ENCODE measurements around the gene P3H2.

P3H2 gene

GRCh38 chr3:190004656-190005055 is 116.0 kb downstream of the P3H2 start:
- no peaks in the 10 kb centered on the region for H3K4me1 ChIP-seq (ENCODE audit: control insufficient read depth, insufficient read depth, low read length)
- H3K4me3 ChIP-seq (ENCODE audit: low read depth, low read length), result no peak overlapping the region
- H3K9me3 ChIP-seq (ENCODE audit: control insufficient read depth, insufficient read depth, low read depth, low read length), result no peaks in the 10 kb centered on the region
- POLR2A ChIA-PET, result no interaction called here
- CTCF ChIA-PET, result interaction anchor here (0.8 kb wide), 1 partner anchor 42 kb away, joined by 3 read pairs; no protein-coding TSS in a partner anchor
- no peak for TF ChIP-seq SP3 (tag by site-specific recombination; IDR thresholded peaks at IDR 0.05)
- no peak for TF ChIP-seq KLF1 (tag by site-specific recombination; IDR thresholded peaks at IDR 0.05)
- TF ChIP-seq PRDM1 (tag by site-specific recombination; IDR thresholded peaks at IDR 0.05), result no peak
- TF ChIP-seq, protein P1, sequence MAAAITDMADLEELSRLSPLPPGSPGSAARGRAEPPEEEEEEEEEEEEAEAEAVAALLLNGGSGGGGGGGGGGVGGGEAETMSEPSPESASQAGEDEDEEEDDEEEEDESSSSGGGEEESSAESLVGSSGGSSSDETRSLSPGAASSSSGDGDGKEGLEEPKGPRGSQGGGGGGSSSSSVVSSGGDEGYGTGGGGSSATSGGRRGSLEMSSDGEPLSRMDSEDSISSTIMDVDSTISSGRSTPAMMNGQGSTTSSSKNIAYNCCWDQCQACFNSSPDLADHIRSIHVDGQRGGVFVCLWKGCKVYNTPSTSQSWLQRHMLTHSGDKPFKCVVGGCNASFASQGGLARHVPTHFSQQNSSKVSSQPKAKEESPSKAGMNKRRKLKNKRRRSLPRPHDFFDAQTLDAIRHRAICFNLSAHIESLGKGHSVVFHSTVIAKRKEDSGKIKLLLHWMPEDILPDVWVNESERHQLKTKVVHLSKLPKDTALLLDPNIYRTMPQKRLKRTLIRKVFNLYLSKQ (tag by site-specific recombination; IDR thresholded peaks at IDR 0.05; ENCODE audit: borderline replicate concordance), result no peak
- no peaks in the 10 kb centered on the region for H3K36me3 ChIP-seq (ENCODE audit: control insufficient read depth in 2 of 2, insufficient read depth in 1 of 2, low read length in 2 of 2)
- H3K27ac ChIP-seq (ENCODE audit: extremely low read depth, low read depth, low read length), result no peak overlapping the region

DNA sequence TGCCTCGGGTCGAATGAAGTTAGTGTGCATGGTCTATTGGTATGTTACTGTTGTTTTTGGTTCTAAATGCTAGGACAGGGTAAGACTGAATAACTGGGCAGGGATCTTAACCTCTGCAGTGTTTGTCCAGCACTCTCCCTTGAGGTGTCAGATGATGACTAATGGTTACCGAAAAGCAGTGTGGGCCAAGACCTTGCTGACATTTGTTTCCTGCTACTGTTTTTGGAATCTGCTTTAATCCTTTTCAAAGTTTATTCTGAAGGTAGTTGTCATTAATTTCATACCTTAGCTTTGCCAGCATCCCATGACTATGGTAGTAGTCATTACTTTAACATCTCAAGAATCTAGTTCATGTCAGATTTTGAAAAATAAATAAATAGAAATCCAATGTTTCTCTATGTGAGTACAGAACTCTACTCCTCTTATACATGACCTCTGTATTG is 117.0 kb downstream of the P3H2 start:
- POLR2A ChIA-PET, result no interaction called here
- H3K27ac ChIP-seq (ENCODE audit: extremely low read depth, low read depth, low read length), result no peak overlapping the region

DNA sequence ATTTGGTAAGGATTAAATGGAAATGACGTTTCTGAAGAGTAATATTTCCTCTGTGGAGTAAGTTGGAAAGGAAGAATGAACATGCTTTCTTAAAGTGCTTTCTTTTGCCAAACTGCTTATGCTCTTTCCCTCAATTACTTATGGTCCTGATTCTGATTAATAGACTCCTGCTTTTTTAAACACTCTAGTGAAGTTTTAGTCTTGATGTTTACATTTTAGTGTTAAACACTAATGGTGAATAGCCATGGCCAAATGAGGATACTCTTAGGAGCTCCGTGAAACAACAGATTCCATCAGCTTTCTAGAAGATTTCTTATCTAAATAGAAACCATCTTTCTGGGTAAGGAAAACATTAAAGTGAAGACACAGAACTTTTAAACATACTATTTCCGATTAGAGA is 117.6 kb downstream of the P3H2 start:
- ChIA-PET CTCF (no interaction called here), POLR2A (no interaction called here)
- Histone ChIP-seq H3K4me3 (ENCODE audit: low read depth, low read length) (no peak overlapping the region), H3K9me3 (ENCODE audit: control insufficient read depth, insufficient read depth, low read depth, low read length) (no peaks in the 10 kb centered on the region), H3K27ac (ENCODE audit: extremely low read depth, low read depth, low read length) (no peak overlapping the region), H3K36me3 (ENCODE audit: control insufficient read depth in 2 of 2, insufficient read depth in 1 of 2, low read length in 2 of 2) (no peaks in the 10 kb centered on the region), H3K4me1 (ENCODE audit: control insufficient read depth, insufficient read depth, low read length) (no peaks in the 10 kb centered on the region)
- TF ChIP-seq GFI1B (tag by site-specific recombination; IDR thresholded peaks at IDR 0.05), result no peak
- no peak for TF ChIP-seq ZNF645 (tag by site-specific recombination; IDR thresholded peaks at IDR 0.05)
- no peak for TF ChIP-seq KLF8 (tag by site-specific recombination; IDR thresholded peaks at IDR 0.05)
- TF ChIP-seq ZNF560 (tag by site-specific recombination; IDR thresholded peaks at IDR 0.05; ENCODE audit: borderline replicate concordance), result no peak
- no peak for TF ChIP-seq ZNF2 (tag by site-specific recombination; IDR thresholded peaks at IDR 0.05)
- TF ChIP-seq ZBTB17 (tag by site-specific recombination; IDR thresholded peaks at IDR 0.05), result no peak
- no peak for TF ChIP-seq HOXA7 (CRISPR knock-in tag; IDR thresholded peaks at IDR 0.05; ENCODE audit: borderline replicate concordance)
- no peak for TF ChIP-seq ZNF692 (tag by site-specific recombination; IDR thresholded peaks at IDR 0.05)
- TF ChIP-seq ZFP3 (tag by site-specific recombination; IDR thresholded peaks at IDR 0.05; ENCODE audit: low read depth), result no peak
- TF ChIP-seq ZNF548 (tag by site-specific recombination; IDR thresholded peaks at IDR 0.05), result no peak
- TF ChIP-seq MYNN (tag by site-specific recombination; IDR thresholded peaks at IDR 0.05; ENCODE audit: borderline replicate concordance), result no peak

More for the DNA sequence above, 117.0 kb downstream of the P3H2 start:
- H3K4me3 ChIP-seq (ENCODE audit: low read depth, low read length), result no peak overlapping the region
- no peaks in the 10 kb centered on the region for H3K36me3 ChIP-seq (ENCODE audit: control insufficient read depth in 2 of 2, insufficient read depth in 1 of 2, low read length in 2 of 2)
- no peaks in the 10 kb centered on the region for H3K9me3 ChIP-seq (ENCODE audit: control insufficient read depth, insufficient read depth, low read depth, low read length)
- TF ChIP-seq ZNF843 (tag by site-specific recombination; IDR thresholded peaks at IDR 0.05) (no peak), ZEB2 (tag by site-specific recombination; IDR thresholded peaks at IDR 0.05) (no peak), ZNF510 (tag by site-specific recombination; IDR thresholded peaks at IDR 0.05; ENCODE audit: insufficient replicate concordance) (no peak), WT1 (tag by site-specific recombination; IDR thresholded peaks at IDR 0.05) (no peak), IKZF3 (tag by site-specific recombination; IDR thresholded peaks at IDR 0.05) (no peak)
- no peaks in the 10 kb centered on the region for H3K4me1 ChIP-seq (ENCODE audit: control insufficient read depth, insufficient read depth, low read length)
- CTCF ChIA-PET, result no interaction called here
